ENCODE measurements around the gene CENPT.
"Not testable (repeated sequence)": the region's sequence is repeated elsewhere in the genome, so short reads cannot be mapped to it uniquely, and the experiment has no call there.

Gene CENPT

GRCh38 chr16:67874372-67874771 lies 26.9 kb upstream of the CENPT start:
- DNase-seq: no peak

- DNase-seq: no peak
Measured at GRCh38 chr16:67873435-67874370, 26.2 kb upstream of the CENPT start.

GRCh38 chr16:67872631-67873434 lies 25.3 kb upstream of the CENPT start, which contains the start of gene EDC4:
TSS of gene EDC4 (plus strand) at chr16:67873052. CDS start at chr16:67873262, 210 bp downstream.
- DNase-seq: peak; percentile 71

- DNase-seq: no peak
Measured at GRCh38 chr16:67872131-67872630, 24.7 kb upstream of the CENPT start.

- DNase-seq: no peak
Measured at GRCh38 chr16:67871256-67871655, 23.8 kb upstream of the CENPT start.

GRCh38 chr16:67869653-67870052 lies 22.2 kb upstream of the CENPT start:
- no peak for DNase-seq

- DNase-seq: no peak
Measured at GRCh38 chr16:67868290-67868689, 20.8 kb upstream of the CENPT start.

GRCh38 chr16:67865318-67865717 lies 17.8 kb upstream of the CENPT start:
- DNase-seq: no peak

GRCh38 chr16:67864594-67864993 lies 17.1 kb upstream of the CENPT start:
- no peak for DNase-seq

- not testable (repeated sequence) for DNase-seq
Measured at GRCh38 chr16:67864044-67864443, 16.6 kb upstream of the CENPT start.

- no peak for DNase-seq
Measured at GRCh38 chr16:67862623-67863583, 15.4 kb upstream of the CENPT start.

GRCh38 chr16:67861877-67862276 lies 14.4 kb upstream of the CENPT start:
- no peak for DNase-seq

GRCh38 chr16:67860589-67861398 lies 13.3 kb upstream of the CENPT start:
- DNase-seq: no peak

- no peak for DNase-seq
Measured at GRCh38 chr16:67858500-67858899, 11.0 kb upstream of the CENPT start.

GRCh38 chr16:67857547-67858233 lies 10.2 kb upstream of the CENPT start:
- peak; percentile 84 for DNase-seq

- DNase-seq: no peak
Measured at GRCh38 chr16:67856927-67857546, 9.5 kb upstream of the CENPT start.

- no peak for DNase-seq
Measured at GRCh38 chr16:67855789-67856188, 8.3 kb upstream of the CENPT start.

- DNase-seq: no peak
Measured at GRCh38 chr16:67853670-67854069, 6.2 kb upstream of the CENPT start.

GRCh38 chr16:67848118-67848517 lies 625 bp upstream of the CENPT start:
- DNase-seq: no peak

GRCh38 chr16:67846320-67847063 lies 1.0 kb downstream of the CENPT start, which contains the start of gene NUTF2:
TSS of gene NUTF2 (plus strand) at chr16:67846933. CDS start at chr16:67865131, 18,198 bp downstream.
- DNase-seq: peak; percentile 91

Measured in NCI-H345 (cell line).